Stimulated activated CD4-positive, alpha-beta T cell treated with anti-CD3 and anti-CD28 coated beads, Interleukin-2, amount 100 ng/mL, for 48 hours (primary cell): ENCODE data around the gene TUBB6.

Source experiments
- DNase-seq, 2 donors: peaks; one replicate each; pipeline ENCODE4 v3.0.0-alpha.2; 2020

TUBB6 gene

DNA sequence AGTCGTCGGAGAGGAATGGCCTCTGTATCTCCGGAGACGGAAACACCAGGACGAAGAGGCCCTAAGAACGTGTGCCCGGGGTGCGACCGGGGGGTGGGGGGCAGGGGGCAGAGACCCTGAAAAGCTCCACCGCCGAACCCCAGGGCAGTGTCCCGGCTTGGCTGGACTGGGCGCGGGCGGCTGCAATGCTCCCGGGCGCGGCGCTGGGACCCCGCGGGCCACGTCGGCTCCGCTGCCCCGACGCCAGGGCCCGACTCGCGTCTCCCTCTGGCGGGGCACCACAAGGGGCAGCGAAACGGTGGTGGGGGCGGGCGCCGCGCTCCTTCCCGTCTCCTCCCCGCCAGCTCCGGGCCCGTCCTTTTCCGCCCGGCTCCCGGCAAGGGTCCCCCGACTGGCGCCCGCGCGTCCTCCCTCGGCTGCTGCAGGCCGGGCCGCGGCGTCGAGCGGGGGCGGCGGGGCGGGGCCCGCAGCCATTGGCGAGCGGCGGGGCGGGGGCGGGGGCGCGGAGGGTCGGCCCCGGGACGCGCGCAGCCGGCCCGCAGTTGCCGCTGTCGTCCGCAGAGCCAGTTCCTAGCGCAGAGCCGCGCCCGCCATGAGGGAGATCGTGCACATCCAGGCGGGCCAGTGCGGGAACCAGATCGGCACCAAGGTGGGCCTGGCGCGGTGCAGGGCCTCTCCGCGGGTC is at the start of gene TUBB6:
TSS of gene TUBB6 (plus strand) at position 541 of the 685 bp plus-strand sequence. CDS start at position 593, 52 bp downstream.
- DNase-seq, result peak; percentile 18 to 42

DNA sequence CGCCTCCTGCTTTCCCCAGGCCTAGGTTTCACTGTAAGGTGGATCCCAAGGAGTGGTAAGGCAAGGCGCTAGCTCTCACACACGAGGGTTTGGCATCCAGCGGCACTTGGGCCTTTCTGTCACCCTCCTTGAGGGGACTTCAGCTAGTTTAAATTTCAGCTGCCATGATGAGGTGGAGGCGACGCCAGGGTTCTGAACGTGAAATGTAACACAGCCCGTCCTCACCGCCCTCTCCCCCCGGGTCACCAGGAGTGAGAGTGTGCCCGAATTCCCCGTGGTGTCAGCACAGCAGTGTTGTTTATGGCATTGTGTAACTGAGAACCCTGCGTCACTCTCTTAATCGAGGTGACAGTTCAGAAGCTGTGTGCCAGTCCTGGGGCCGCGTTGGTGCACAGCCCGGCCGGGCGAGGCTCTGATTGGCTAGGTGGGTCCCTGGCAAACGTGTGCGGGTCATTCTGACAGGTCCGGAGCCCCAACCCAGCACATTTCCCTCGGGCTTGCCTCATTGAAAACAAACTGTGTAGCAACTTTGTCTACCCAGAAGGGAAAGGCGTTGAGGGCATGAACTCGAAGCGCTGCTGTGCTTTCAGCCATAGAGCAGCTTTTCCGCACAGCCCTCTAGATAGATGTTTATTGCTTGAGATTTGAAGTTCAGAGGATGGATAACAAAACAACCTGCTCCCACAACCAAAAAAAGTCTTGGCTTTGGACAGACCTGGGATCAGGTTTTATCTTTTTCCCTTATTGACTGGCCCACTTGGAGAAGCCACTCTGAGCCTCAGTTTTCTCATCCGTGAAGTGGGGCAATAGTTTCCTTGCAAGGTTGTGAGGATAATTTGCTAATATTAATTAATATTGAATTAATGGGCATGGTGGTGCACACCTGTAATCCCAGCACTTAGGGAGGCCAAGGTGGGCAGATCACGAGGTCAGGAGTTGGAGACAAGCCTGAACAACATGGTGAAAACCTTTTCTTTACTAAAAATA is 49.0 kb upstream of the TUBB6 start:
- no peak for DNase-seq

DNA sequence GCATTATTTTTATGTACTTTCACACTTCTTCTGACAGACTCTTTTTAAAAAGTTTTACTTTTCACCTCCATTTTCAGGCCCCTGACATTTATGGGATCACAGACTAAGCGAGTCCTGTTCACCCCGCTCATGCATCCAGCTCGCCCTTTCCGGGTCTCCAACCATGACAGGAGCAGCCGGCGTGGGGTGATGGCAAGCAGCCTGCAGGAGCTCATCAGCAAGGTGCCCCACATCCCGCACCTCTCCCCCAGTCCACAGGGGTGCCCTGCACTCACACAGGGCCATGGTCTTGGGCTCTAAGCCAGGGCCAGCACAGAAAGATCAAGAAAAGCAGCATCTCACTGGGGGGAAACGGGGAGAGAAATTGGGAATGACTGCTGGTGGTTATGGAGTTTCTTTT is 45.3 kb upstream of the TUBB6 start:
- DNase-seq, result no peak

DNA sequence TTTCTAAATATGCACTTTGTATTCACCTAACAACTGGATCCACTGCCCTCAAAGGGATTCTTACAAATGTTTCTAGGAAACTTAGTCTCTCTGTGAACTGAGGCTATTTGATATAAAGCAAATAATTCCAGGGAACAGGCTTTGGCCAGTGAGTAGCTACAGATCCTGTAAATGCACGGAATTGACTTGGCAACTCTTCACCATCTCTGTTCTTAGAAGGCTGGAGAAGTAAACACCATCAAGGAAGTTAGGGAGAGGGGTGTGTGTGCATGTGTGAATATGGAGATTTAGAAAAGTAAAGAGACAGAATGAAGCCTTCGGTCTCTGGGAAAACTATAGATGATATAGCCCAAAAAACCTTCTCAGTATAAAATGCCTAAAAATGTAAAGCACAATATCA is 43.2 kb upstream of the TUBB6 start:
- no peak for DNase-seq

DNA sequence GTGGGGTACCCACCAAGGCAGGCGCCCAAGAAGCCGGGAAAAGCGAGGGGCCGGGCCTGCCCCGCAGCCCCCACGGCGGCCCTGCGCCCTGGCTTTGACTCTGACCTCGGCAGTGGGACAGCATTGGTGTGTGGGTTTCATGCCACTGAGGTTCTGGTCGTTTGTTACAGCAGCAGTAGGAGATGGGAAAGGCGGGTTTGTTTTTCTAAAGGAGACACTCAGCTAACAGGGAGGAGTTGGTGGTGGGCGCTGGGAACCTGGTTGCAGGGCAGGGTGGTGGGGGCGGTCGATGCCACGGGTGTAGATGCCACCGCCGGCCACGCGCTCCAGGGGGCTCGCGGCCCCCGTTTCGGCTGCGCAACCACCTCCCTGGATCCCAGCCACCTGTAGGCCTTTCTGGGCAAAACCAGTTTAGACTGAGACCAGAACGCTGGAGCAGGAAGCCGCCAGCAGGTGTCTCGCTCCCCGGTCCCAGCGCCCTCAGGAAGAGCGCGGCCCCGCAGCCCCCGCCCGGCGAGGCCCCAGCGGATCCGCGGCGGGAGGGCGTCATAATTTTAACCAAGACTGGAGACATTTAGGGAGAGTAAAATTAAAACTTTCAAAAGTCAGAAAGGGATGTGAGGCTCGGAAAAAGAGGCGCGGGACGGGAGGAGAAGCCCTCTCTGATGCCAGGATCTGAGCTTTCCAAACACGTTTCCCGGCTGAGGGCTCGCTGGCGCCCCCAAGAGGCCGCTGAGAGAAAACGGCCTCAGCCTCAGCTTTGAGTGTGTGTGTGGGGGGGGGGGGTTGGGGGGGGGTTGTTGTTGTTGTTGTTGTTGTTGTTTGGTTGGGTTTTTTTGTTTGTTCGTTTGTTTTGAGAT is 36.4 kb upstream of the TUBB6 start:
- peak; percentile 56 to 63 for DNase-seq

DNA sequence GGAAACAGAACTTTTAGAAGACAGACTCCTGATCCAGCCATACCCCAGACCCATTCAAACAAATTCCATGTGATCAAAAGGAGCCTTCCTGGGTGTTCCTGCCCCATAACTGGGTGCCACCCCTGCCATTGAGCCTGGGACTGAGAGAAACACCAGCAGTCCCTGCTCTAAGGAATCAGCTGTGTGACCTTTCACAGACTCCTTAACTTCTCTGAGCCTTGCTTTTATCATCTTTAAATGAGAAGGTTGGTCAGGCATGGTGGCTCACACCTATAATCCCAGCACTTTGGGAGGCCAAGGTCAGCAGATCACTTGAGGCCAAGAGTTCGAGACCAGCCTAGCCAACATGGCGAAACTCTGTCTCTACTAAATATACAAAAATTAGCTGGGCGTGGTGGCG is 33.2 kb upstream of the TUBB6 start:
- no peak for DNase-seq

DNA sequence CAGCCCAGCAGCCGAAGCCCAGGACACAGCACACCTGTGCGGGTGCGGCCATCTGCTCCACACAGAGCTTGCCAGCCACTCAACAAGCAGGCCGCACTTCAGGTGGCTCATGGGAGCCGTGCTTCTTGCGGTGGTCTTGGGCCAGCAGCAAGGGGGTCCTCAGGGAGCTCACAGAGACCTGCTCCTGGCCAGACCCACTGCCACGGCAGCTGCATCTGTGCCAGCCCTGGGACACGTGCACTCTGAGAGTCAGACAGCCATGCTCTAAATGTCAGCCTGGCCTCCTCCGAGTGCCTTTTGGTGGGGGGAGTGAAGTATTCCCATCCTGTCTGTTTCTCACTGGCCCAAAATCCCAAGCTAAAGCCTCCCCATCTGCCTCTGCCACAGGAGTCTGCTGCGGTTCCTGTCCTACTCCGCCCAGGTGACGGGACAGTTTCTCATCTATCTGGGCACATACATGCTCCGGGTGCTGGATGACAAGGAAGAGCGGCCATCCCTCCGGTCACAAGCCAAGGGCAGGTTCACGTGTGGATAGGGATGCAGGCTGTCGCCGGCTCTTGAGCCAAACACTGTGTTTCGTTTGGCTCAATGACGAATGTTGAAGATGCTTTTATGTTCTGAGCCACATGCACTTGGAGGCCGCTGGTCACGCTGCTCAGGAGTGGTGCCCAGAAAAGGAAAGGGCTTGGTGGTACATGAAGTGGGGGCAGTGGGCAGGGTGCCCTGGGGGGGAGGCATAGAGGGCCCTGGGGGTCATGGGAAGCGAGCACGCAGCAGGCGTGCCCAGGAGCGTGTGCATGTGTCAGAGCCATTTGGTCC is 31.1 kb upstream of the TUBB6 start:
- no peak for DNase-seq

DNA sequence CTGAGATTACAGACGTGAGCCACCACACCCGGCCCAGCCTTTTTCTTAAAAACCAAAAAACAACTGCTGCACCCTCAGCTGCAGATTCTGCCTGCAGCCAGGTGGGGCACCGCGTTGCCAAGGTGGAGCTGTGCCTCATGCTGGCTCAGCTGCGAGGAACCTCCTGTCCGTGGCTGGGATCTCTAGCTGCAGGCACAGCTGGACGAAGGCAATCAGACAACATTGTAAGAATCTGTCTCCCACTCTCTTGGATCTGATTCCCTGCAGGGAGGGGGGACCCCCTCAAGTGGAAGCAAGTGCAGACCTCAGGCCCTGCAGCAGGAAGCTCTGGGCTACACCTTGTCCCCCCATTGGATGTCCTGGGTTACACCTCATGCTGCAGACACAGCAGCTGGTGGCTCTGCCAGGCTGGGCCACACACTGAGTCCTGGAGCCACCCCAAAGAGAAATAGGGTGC is 29.8 kb upstream of the TUBB6 start:
- DNase-seq, result no peak

DNA sequence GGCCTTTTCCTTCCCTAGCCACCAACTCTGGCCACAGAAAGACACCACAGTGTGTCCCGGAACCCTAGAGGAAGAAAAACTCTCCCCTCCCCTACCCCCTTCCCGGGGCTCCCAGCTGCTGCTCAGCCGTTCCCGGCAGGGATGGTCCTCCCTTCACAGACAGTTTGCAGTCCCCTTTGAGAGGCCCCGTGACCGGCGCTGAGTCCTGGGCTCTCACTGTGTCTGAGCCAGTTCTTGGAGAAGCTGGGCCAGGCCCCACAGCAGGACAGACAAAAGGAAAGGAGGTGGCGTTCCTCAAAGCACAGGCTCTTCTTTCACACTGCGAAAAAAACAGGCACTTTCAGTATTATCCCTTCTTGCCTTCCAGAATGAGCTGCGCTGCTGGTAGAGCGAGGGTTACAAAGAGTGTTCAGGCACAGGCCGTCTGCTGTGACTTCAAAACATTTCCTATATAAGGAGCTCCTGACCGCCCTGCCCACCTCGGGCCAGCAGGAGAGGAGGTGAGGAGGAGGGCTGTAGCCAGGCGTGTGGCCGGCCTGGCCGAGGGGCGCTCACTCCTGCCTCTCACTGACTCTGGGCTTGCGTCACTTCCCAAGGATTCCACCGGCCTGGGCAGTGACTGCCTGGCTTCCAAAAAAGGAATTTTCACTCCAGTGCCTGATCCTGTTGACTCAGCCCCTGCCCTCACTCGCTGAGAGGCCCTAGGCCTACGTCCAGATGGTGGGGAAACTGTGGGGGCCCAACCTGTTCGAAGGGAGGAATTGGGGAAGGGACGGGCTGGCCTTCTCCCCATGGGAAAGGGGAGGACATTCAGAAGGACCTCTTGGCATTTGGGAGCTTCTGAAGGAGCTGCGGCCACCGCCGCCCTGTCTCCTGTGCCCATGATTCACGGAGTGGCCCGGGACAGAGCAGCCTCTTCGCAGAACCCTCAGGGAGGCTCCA is 29.0 kb upstream of the TUBB6 start:
- DNase-seq, result no peak

DNA sequence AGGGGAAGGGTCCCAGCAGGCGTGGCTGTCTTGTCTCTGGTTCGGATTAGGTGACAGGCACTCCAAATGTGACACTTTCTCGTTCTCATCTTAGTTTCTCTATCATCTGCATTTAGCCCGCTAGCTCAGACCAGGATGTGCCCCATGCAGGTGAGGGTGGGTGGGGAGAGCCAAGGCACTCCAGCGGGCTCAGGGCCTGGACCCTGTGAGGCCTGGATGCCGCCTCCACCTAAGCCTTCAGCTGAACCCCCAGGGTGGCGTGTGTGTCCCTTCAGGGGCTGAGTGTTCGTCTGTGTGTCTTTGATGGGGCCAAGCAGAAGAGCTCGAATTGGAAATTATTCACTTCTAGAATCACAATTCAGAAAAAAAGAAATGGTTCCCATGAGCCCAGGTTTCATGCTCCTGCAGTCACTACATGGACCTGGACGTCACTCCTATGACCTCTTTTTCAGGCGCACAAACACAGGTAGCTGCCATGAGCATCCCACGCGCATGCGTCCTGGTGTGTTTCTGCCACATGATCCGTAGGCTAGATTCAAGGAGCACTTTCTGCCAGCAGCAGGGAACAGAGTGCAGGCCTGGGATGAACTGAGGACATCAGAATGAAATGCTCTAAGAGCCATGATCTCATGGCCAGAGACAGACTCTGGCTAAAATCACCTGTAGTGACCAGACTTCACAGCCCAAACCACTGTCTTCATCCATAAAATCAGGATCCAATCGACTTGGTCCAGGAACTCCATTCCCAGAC is 28.1 kb upstream of the TUBB6 start:
- no peak for DNase-seq

DNA sequence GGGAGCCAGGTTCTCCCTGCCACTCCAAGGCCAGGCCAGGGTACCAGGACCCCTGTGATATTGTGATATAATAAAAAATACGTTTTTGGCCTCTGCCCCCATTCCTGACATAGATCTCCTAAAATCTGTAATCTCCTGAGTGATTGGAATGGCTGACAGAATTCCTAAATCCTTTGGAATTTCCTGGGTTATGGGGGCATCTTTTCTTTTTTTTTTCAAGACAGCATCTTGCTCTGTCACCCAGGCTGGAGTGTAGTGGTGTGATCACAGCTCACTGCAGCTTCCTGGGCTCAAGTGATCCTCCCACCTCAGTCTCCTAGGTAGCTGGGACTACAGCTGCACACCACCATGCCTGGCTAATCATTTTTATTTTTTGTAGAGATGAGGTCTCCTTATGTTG is 26.2 kb upstream of the TUBB6 start:
- no peak for DNase-seq

DNA sequence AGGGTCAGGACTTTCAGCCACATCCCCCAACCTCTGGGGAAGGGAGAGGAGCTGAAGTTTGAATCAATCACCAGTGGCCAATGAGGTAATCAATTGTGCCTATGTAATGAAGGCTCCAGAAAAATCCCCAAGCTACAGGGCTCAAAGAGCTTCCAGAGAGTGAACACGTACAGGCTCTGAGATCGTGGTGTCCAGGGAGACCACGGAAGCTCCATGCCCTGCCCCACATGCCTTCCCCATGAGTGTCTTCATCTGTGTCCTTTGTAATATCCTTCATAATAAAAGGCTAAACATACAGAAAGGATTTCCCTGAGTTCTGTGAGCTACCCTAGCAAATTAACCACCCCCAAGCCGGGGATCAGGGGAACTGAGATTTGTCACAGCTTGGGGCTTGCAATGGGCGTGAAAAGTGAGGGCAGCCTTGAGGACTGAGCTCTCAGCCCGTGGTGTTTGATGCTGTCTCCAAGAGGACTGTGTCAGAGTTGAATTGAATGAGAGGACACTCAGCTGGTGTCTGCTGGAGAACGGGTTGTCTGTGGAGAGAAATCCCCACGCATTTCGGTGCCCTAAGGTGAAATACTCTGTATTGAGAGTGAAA is 25.5 kb upstream of the TUBB6 start:
- DNase-seq, result no peak

DNA sequence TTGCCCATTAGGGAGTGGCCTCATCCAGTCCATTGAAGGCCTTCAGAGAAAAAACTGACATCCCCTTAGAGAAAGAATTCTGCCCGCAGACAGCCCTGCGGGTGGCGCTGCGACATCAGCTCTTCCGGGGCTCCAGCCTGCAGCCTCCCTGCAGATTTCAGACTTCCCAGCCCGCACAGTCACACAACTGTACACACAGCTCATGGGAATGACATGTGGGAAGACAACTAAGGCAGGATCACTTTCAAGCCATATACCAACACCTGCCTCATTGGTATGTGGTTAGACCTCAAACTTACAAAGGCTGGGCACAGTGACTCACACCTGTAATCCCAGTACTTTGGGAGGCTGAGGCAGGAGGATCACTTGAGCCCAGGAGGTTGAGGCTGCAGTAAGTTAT is 24.8 kb upstream of the TUBB6 start:
- DNase-seq, result no peak

DNA sequence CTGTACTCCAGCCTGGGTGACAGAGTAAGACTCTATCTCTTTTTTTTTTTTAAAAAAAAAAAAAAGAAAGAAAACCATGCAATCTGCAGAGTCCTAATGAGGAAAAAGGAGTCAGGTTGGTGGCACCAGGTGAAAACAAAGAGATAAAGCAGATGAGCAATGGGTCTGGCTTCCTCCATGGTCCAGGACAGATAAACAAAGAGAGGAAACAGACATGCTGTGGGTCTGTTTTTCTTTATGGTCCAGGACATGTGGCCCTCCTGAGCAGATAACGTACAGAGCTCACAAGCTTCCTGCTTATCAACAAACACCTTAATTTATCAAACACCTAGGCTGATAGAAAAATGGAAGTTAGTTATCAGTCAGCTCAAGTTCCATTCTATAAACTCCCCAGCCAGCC is 24.4 kb upstream of the TUBB6 start:
- no peak for DNase-seq

DNA sequence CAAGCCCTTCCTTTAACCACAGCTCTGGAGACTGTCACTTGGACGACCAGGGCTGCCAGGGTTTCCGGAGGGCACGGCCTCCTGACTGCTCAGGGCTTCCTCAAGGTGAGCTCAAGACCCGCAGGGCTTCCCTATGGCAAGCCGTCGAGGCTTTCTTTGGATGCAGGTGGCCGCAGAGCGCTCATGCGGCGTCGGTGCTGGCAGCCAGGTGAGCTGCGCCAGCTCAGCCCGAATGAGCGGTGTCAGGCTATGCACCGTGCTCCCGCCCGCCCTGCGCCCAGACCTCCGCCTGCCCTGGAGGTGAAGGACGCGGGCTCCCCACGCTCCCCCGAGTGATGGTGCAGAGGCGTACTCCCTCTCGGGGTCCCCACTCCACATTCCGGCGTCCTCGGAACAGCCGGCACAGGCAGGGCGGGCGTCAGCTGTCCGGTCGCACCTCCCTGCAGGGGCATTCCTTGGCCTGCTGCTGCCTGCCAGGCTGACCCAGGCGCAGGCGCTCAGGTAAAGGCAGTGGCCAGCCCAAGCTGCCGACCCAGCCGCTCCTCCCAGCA is 20.8 kb upstream of the TUBB6 start:
- DNase-seq, result no peak

DNA sequence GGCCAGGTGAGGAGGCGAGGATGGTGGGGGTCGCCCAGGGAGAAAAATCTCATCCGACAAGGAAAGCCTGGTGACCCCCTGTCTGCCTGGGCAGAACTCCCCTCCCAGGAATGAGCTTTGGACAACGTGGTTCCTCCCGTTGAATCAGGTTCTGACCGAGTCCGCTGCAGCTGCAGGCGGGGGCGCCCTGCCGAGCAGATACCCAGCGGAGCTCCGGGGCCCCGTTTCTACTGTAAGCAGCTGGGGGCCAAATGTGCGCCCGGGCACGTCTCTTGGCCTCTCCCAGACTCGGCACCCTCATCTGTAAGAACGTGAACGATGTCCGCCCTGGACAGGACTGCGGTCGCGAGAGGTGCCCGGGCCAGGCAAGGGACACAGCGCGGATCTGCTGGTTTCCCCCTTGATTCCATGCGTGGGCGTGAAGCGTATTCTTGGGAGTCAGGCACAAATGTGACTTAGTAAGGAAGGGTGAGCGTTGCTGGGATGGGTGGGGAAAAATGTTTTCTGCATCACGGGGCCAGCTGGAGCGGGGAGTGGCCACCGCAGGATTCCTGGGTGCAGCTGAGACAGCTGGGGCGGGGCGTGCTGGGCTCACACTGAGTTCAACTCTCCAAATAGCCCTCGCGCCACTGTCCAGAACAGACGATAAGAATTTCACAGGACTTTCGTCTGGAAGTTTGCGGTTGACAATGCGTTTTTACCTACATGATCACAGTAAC is 20.2 kb upstream of the TUBB6 start:
- DNase-seq, result no peak

DNA sequence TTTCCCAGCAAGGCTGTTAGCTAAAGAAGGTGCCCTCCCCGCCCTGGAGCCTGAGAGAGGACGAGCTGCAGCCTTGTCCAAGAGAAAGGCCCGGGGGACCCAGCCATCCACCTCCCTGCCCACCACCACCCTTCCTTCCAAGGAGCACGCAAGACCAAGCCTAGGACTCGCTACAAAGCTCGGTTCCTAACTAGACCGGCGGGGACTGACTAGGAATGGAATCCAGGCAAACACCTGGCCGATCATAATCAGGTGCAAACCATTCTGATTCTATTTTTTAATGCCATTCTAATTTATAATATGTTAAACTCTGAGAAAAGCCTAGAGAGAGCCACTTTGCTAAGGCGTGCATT is 19.7 kb upstream of the TUBB6 start:
- DNase-seq, result no peak

DNA sequence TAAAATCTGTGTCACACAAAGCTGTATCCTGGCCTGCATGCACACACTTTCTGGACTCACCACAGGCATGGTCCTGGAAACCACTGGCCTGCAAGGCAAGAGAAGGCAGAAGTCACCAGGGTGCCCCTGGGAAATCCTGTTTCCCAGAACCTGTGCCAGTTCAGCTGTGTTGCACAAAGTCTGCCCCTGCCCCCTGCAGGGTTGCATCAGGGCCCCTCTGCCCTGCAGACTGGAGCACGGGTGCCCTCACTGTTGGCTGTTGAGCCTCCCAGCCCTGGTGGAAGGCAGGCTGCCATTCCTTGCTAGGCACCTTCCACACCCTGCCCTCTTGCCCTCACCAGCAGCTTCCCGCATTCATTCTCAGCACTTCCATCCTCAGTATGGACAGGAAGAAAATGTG is 18.0 kb upstream of the TUBB6 start:
- no peak for DNase-seq

DNA sequence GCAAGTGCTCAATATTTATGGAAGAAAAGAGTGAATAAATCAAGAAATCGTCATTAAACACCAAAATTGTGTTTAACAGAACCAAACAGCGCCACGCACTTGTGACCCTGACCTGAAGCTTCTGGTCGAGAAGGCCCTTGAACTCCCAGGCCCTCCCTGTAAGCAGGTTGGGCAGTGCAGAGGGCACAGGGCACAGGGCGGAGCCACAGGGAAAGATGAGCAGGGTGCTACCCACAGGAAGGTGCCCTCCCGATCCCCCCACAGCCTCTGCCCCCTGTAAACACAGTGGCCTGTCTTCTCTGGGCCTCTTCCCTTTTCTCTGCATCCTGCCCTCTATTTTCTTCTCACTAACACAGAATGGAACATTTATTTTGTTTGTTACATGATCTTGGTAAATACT is 16.9 kb upstream of the TUBB6 start:
- DNase-seq, result no peak
